Stimulated activated effector memory CD8-positive, alpha-beta T cell treated with anti-CD3 and anti-CD28 coated beads, Interleukin-12 subunit alpha, Interleukin-12 subunit beta, amount 100 ng/mL, for 72 hours (primary cell): ENCODE measurements around the gene NF1.
A peak's percentile ranks its signal among the peaks of the same experiment; 100 is the strongest.
"Not testable (repeated sequence)": the region's sequence is repeated elsewhere in the genome, so short reads cannot be mapped to it uniquely, and the experiment has no call there.

Source experiments
- ATAC-seq: fragments of 150-1000 bp; cut with Tn5 transposase; 2 replicates; pipeline ENCODE4 v1.10.0; 2021
- DNase-seq, 2 donors: peaks; one replicate each; pipeline ENCODE4 v3.0.0; 2021 to 2022; ENCODE audit warnings: low spot score in 2 of 2
- H3K27ac Mint-ChIP-seq: one replicate; pipeline ENCODE4 v1.8.0; 2022; ENCODE audit warnings: mild to moderate bottlenecking, mixed read lengths
- H3K36me3 Mint-ChIP-seq: one replicate; pipeline ENCODE4 v1.8.0; 2022; ENCODE audit warnings: mild to moderate bottlenecking, mixed read lengths
- H3K4me1 Mint-ChIP-seq: one replicate; pipeline ENCODE4 v1.8.0; 2022; ENCODE audit warnings: mixed read lengths
- H3K4me3 Mint-ChIP-seq: one replicate; pipeline ENCODE4 v1.8.0; 2022; ENCODE audit warnings: mild to moderate bottlenecking, mixed read lengths
- H3K9me3 Mint-ChIP-seq: one replicate; pipeline ENCODE4 v1.8.0; 2022; ENCODE audit warnings: mixed read lengths

NF1 gene

DNA sequence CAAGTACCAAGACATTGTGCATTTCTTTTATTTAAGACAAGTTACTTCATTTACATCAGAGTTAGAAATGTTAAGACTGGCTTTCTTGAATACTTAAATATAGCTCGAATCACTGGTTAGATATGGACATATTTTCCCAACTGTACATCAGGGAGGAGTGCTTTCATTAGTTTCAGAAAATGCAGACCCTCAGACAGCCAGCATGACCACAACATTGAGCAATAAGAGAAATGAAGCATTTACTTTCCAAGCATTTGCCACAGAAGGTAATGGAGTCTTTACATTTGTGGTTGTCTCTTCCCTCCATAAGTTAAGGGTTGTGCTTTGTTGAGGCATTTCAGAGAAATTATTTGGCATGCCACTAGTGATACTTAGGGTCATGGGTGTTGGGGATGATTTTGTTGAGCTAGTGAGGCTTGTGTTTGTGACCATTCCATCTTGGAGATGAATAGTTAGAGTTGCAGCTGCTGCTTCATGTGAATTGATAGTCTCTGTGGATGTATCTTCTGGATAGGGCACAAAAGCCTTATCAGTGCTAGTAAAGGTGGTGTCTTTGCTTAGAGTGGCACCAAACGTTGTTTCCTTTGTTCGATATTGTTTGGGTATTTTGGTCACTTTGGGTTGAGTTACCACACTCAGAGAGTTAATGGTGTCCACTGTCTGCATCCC lies 200.2 kb downstream of the NF1 start:
- no peaks in the 10 kb centered on the region for H3K4me1 Mint-ChIP-seq
- DNase-seq (no peak), ATAC-seq (no peak)
- H3K4me3 Mint-ChIP-seq, result no peak overlapping the region
- H3K9me3 Mint-ChIP-seq, result no peaks in the 10 kb centered on the region
- no peaks in the 10 kb centered on the region for H3K36me3 Mint-ChIP-seq
- no peak overlapping the region for H3K27ac Mint-ChIP-seq

- H3K4me3 Mint-ChIP-seq, result no peak overlapping the region
- H3K27ac Mint-ChIP-seq, result no peak overlapping the region
- H3K9me3 Mint-ChIP-seq, result no peaks in the 10 kb centered on the region
- no peaks in the 10 kb centered on the region for H3K36me3 Mint-ChIP-seq
- no peaks in the 10 kb centered on the region for H3K4me1 Mint-ChIP-seq
- ATAC-seq (no peak), DNase-seq (no peak)
Measured at GRCh38 chr17:31295489-31295871, 200.7 kb downstream of the NF1 start.

DNA sequence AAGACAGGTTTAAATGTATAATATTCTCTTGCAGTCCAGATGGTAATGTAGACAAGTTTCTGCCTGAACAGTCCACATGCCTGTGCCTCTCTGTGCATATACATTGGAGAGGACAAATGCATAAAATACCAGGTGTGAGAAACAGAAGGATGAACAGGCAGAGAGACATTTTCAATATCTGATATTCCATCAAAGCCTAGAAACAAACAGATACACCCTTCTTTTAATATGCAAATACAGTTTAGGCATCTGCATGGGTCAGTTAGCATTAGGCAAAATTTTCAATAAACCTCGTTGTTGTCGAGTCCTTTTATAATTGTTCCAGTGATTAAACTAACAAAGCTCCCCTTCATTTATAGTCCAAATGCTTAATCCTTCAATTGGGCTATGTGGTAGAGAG lies 201.4 kb downstream of the NF1 start:
- H3K4me3 Mint-ChIP-seq, result no peak overlapping the region
- no peak overlapping the region for H3K27ac Mint-ChIP-seq

GRCh38 chr17:31297090-31297489 lies 202.3 kb downstream of the NF1 start, which contains the start of gene OMG:
Gene OMG (minus strand): TSS chr17:31297239. CDS start chr17:31296331, 908 bp downstream.
- Mint-ChIP-seq H3K4me1 (no peaks in the 10 kb centered on the region), H3K4me3 (no peak within 1 kb of the TSS), H3K27ac (no peak within 1 kb of the TSS), H3K9me3 (no peaks in the 10 kb centered on the region), H3K36me3 (peaks cover 11% of the 10 kb centered on the region)
- ATAC-seq, result no peak
- no peak for DNase-seq

More for the DNA sequence above, 201.4 kb downstream of the NF1 start:
- no peak for DNase-seq
- Mint-ChIP-seq H3K4me1 (no peaks in the 10 kb centered on the region), H3K9me3 (no peaks in the 10 kb centered on the region), H3K36me3 (peaks cover 5% of the 10 kb centered on the region)
- no peak for ATAC-seq

- ATAC-seq, result no peak
- Mint-ChIP-seq H3K4me3 (no peak overlapping the region), H3K4me1 (peaks cover 8% of the 10 kb centered on the region), H3K9me3 (no peaks in the 10 kb centered on the region), H3K36me3 (peaks cover 36% of the 10 kb centered on the region), H3K27ac (no peak overlapping the region)
- no peak for DNase-seq
Measured at GRCh38 chr17:31299624-31300023, 204.8 kb downstream of the NF1 start.

GRCh38 chr17:31307640-31308039 lies 212.9 kb downstream of the NF1 start:
- ATAC-seq, result peak; percentile 52

DNA sequence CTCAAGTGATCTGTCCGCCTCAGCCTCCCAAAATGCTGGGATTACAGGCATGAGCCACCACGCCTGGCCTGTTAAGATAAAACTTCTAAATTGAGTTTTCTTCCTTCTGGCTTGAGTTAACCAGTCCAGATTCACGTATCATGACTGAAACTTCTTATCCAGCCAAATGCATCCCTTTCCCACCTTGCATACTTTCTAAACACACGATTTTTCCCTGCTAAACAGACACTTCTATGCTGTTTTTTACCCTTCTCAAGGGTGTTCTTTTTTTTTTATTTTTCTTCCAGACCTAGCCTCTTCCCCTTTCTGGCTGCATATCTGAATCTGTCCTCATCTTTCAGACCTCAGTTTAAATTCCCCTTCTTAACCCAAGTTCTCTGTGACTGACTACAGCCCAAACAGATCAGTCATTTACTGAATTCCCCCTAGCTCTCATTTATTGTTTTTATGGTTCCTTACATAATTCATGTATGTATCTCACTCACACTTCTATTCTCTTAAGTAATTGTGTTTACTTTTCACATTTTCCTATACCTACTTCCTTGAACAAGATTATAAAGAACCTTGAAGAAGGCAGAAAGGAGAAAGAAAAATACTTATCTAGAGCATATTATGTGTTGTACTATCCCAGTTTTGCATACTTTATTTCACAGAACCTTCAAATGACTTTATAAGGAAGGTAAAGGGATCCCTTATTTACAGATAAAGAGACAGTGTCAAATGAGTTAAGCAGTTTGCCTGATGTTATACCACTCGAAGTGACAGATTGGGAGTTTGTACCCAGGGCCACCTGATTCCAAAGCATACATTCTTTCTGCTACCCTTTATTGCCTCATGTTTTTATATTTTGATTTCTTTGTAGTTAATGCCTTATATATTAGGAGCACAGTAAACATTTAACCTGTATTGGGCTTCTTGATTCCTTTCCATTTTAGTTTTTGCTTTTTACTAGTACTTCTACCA lies 213.9 kb downstream of the NF1 start:
- ATAC-seq (peak; percentile 89), DNase-seq (no peak)
- Mint-ChIP-seq H3K4me1 (peaks cover 55% of the 10 kb centered on the region), H3K36me3 (peaks cover 43% of the 10 kb centered on the region), H3K27ac (peak overlapping the region; percentile 65), H3K9me3 (peaks cover 3% of the 10 kb centered on the region), H3K4me3 (peak overlapping the region; percentile 58)

More at GRCh38 chr17:31307640-31308039, 212.9 kb downstream of the NF1 start:
- Mint-ChIP-seq H3K36me3 (peaks cover 53% of the 10 kb centered on the region), H3K9me3 (peaks cover 3% of the 10 kb centered on the region), H3K4me3 (peak overlapping the region; percentile 58), H3K27ac (no peak overlapping the region), H3K4me1 (peaks cover 55% of the 10 kb centered on the region)
- DNase-seq, result no peak

- Mint-ChIP-seq H3K36me3 (peaks cover 34% of the 10 kb centered on the region), H3K4me1 (peaks cover 52% of the 10 kb centered on the region), H3K27ac (peak overlapping the region; percentile 65), H3K9me3 (peaks cover 3% of the 10 kb centered on the region), H3K4me3 (peak overlapping the region; percentile 58)
- ATAC-seq (peak; percentile 39), DNase-seq (no peak)
Measured at GRCh38 chr17:31309556-31309955, 214.8 kb downstream of the NF1 start.

GRCh38 chr17:31310260-31310659 lies 215.5 kb downstream of the NF1 start:
- Mint-ChIP-seq H3K9me3 (no peaks in the 10 kb centered on the region), H3K36me3 (peaks cover 27% of the 10 kb centered on the region), H3K27ac (peak overlapping the region; percentile 65), H3K4me3 (peak overlapping the region; percentile 58), H3K4me1 (peaks cover 50% of the 10 kb centered on the region)
- DNase-seq (no peak), ATAC-seq (no peak)

DNA sequence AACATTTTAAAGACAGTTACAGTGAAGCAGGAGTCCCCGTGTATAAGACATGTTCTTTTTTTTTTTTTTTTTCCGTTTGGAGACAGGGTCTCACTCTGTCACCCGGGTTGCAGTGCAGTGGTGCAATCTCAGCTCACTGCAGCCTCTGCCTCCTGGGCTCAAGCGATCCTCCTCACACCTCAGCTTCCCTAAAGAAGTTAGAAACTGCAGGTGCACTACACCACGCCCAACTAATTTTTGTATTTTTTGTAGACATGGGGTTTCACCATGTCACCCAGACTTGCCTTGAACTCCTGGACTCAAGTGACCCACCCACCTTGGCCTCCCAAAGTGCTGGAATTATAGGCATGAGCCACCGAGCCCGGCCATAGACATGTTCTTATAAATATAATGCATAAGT lies 216.1 kb downstream of the NF1 start:
- no peaks in the 10 kb centered on the region for H3K9me3 Mint-ChIP-seq
- peak overlapping the region; percentile 58 for H3K4me3 Mint-ChIP-seq
- peak overlapping the region; percentile 65 for H3K27ac Mint-ChIP-seq
- peaks cover 22% of the 10 kb centered on the region for H3K36me3 Mint-ChIP-seq
- no peak for DNase-seq
- peaks cover 47% of the 10 kb centered on the region for H3K4me1 Mint-ChIP-seq
- ATAC-seq, result no peak

- Mint-ChIP-seq H3K36me3 (peaks cover 26% of the 10 kb centered on the region), H3K4me1 (peaks cover 41% of the 10 kb centered on the region), H3K9me3 (no peaks in the 10 kb centered on the region), H3K4me3 (peak overlapping the region; percentile 58), H3K27ac (peak overlapping the region; percentile 65)
- DNase-seq (no peak), ATAC-seq (no peak)
Measured at GRCh38 chr17:31311526-31311925, 216.7 kb downstream of the NF1 start.

DNA sequence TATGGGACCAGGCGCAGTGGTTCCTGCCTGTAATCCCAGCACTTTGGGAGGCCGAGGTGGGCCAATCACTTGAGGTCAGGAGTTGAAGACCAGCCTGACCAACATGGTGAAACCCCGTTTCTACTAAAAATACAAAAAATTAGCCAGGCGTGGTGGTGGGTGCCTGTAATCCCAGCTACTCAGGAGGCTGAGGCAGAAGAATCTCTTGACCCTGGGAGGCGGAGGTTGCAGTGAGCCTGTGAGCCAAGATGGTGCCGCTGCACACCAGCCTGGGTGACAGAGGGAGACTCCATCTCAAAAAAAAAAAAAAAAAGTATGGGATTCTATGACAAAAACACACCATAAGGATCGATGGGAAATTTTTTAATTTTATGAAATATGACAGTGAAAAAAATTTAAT lies 217.4 kb downstream of the NF1 start:
- H3K9me3 Mint-ChIP-seq, result not testable (repeated sequence)
- H3K36me3 Mint-ChIP-seq, result peaks cover 32% of the 10 kb centered on the region
- DNase-seq, result peak in 1 of 2 donors; percentile 60

GRCh38 chr17:31313982-31314781 lies 219.4 kb downstream of the NF1 start, which contains the start of gene EVI2B:
Gene EVI2B (minus strand): TSS chr17:31314054. CDS start chr17:31305609, 8,445 bp downstream.
- Mint-ChIP-seq H3K4me1 (peaks cover 35% of the 10 kb centered on the region), H3K9me3 (no peaks in the 10 kb centered on the region), H3K36me3 (peaks cover 50% of the 10 kb centered on the region), H3K27ac (peak within 1 kb of the TSS; percentile 65), H3K4me3 (peak within 1 kb of the TSS; percentile 58)
- ATAC-seq, result peak; percentile 79
- DNase-seq, result no peak

More for the DNA sequence above, 217.4 kb downstream of the NF1 start:
- peak overlapping the region; percentile 65 for H3K27ac Mint-ChIP-seq
- ATAC-seq, result not testable (repeated sequence)
- H3K4me3 Mint-ChIP-seq, result peak overlapping the region; percentile 58
- peaks cover 42% of the 10 kb centered on the region for H3K4me1 Mint-ChIP-seq

DNA sequence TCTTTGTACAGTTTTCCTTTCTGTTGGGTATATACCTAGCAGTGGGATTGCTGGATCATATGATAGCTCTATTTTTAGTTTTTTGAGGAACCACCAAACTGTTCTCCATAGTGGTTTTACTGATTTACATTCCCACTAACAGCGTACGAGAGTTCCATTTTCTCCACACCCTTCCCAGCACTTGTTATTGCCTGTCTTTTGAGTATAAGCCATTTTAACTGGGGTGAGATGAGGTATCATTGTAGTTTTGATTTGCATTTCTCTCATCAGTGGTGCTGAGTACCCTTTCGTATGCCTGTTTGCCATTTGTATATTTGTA lies 220.0 kb downstream of the NF1 start:
- H3K36me3 Mint-ChIP-seq, result peaks cover 52% of the 10 kb centered on the region
- DNase-seq (no peak), ATAC-seq (no peak)
- peak overlapping the region; percentile 65 for H3K27ac Mint-ChIP-seq
- peaks cover 32% of the 10 kb centered on the region for H3K4me1 Mint-ChIP-seq
- H3K9me3 Mint-ChIP-seq, result no peaks in the 10 kb centered on the region
- H3K4me3 Mint-ChIP-seq, result peak overlapping the region; percentile 58

GRCh38 chr17:31318298-31318801 lies 223.6 kb downstream of the NF1 start:
- peaks cover 31% of the 10 kb centered on the region for H3K4me1 Mint-ChIP-seq
- ATAC-seq (peak; percentile 68), DNase-seq (peak in 1 of 2 donors; percentile 67)
- H3K9me3 Mint-ChIP-seq, result no peaks in the 10 kb centered on the region
- peaks cover 46% of the 10 kb centered on the region for H3K36me3 Mint-ChIP-seq
- H3K4me3 Mint-ChIP-seq, result peak overlapping the region; percentile 70
- peak overlapping the region; percentile 88 for H3K27ac Mint-ChIP-seq
